NOMO-1 treated with dmso at 0.1 percent for 144 hours (cell line): Measurements from ENCODE around the gene TSSC4.

ENCODE experiments used
- DNase-seq: peaks from one replicate; lab custom pipeline; 2025; ENCODE audit not compliant: unreplicated experiment; lab: John Stamatoyannopoulos, UW

Gene TSSC4

DNA sequence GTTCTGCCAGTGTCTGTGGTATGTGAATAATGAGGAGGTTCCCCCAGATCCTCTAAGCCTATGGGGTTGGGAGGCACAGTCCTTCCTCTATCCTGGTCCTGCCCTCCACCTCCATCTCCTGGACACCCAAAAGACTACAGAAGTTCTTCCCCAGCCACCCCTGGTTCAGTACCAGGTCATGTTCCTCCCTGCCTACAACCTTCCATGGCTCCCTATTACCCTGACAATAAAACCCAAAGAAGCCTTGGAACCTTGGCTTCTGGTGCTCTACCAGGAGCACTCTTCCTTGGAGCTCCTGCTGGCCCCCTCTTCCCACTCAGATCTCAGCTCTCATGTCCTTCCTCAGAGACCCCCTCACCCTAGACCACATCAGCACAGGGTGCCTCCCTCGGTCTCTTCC is 30.8 kb downstream of the TSSC4 start:
- no peak for DNase-seq

DNA sequence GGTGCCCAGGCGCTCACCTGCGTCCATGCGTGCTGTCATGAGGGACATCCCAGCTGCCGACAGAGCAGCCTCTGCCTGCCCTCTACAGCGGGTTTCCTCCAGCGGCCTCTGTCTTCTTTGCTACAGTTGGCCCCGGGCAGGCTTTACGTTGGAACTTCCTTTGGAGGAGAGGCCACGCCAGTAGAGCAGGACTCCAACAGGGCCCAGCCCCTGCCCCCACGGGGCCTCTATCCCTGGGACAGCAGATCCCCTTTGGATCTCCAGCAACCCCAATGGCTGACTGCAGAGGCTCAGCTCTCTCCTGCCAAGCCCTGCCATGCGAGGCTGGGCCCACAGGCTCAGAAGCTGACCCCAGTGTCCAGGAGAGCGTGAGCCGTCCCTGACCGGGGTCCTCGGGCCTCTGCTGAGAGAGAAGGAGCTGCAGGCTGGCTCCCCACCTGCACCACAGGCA is 31.6 kb downstream of the TSSC4 start:
- no peak for DNase-seq

DNA sequence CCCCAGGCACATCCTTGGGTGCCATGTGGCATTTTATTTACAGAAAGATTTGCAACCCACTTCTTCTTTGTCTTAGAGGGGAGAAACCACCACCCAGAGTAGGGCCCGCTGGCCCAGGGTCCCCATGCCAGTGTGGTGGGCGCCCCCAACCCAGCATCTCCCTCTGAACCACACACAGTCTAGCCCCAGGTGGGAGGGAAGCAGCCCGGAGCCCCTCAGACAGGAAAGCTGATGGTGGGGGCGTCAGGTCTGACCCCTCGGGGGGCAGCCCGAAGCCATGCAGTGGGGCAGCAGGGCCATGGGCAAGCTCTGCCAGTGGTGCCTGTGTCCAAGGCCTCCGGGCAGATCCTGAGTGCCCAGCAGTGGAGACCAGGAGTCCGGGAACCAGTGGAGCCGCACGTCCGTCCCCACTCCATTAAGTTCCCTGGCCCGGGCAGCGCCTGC is 32.1 kb downstream of the TSSC4 start:
- DNase-seq = no peak

DNA sequence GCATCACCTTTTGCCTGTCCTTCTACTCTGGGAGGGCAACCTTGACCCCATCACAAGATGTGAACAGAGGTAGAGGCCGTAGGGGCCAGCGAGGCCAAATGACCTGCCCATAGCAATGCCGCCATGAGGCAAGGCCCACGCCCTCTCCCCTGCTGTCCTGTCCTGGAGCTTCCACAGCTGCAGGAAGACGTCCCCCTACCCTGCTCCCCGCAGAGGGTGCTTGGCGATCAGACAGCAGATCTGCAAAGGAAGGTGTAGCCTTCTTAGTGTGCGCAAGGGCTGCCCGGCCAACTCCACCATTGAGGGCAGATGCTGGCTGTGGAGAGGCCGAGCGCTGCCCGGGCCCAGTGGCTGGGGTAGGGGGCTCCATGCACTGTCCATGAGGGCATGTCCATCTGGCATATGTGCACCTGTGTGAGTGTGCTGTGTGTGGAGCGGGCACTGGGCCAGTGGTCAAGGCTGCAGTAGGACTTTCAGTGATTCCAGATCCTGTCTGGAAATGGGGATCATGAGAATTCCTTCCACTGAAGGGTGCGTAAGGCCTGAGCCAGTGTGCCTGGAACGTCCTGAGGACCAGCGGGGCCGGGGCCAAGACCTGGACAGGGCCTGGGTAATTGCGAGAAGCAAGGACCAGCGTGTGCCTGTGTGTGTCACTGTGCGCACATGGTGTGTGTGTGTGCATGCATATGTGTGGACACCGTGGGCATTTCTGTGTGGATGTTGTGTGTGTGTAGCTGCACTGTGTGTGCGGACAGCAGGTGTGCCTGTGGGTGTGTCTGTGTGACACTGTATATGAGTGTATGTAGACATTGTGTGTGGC is 32.8 kb downstream of the TSSC4 start:
- DNase-seq = no peak

DNA sequence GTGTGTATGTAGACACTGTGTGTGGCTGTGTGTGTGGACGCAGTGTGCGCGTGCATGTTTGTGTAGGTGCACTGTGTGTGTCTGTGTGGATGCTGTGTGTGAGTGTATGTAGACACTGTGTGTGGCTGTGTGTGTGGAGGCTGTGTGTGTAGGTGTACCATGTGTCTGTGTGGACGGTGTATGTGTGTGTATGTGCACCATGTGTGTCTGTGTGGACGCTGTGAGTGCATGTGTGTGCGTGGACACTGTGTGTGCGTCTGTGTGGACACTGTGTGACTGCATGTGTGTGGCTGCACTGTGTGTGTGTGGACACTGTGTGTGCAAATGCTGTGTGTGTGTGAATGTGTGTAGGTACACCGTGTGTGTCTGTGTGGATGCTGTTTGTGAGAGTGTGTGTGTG is 33.5 kb downstream of the TSSC4 start:
- no peak for DNase-seq

DNA sequence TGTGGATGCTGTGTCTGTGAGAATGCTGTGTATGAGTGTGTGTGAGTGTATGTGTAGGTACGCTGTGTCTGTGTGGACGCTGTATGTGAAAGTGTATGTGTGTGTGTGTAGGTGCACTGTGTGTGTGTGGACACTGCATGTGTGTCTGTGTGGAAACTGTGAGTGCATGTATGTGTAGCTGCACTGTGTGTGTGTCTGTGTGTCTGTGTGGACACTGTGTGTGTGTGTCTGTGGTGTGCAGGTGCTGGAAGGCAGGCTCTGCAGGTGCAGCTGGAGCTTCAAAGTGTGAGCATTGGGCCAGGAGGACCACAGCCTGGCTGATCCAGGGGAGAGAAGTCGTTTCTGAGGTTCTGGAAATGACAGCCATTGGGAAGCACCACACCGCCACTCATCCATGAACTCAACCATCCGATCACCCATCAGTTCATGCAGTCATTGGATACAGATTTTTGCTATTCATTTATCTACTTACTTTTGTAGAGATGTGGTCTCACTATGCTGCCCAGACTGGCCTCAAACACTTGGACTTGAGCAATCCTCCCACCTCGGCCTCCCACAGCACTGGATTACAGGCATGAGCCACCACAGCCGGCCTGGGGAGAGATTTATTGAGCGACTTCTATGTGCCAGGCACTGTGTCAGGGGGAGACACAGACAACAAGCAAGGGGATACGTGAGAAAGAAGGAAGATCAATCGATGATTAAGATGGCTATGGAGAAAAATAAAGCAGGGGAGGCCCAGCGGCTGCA is 34.1 kb downstream of the TSSC4 start:
- DNase-seq = no peak

DNA sequence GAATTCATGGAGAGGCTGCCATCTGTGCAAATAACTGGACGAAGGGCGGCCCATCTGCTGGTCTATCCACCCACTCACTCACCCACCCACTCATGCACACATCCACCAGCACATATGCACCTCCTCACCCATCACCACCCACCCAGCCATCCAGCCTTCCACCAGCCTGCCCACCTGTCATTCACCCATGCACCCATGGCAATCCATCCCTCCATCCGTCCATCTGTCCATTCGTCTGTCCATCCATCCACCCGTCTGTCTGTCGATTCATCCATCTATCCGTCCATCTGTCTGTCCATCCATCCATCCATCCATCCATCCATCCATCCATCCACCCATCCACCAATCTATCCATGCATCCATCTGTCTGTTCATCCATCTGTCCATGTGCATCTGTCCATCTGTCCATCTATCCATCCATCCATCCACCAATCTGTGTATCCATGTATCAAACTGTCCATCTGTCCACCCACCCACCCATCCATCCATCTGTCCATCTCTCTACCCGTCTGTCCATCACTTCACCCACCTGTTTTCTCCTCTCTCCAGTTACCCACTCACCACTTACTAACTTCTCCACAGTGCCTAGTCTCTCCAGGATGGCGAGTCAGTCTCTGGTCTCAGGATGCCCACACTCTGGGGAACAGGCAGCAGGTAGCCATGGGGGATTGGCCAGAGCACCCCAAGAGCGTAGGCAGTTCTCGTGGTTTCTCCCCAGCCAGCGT is 34.9 kb downstream of the TSSC4 start:
- DNase-seq = no peak

DNA sequence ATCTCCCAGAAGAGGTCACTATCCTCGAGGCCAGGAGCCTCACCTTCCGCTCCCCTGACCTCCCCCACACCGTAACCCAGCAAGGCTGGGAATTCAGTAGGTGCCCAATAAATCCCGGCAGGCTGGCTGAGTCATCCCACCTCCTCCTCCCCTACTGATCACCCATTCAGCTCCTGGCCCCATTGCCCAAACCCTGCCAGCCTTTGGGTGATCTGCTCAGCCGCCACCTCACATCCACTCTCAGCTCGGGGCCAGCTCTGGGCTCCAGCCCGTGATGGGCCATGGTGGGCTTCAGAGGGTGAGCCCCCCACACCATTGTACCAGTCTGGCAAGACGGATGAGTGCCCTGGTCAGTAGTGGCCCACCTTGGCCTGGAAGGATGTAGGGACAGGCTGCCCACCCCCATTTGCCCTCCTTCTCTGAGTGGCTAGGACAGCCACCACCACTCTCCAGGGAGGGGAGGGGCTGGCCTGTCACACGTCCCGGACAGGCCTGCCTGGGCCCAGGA is 35.5 kb downstream of the TSSC4 start:
- DNase-seq = no peak

DNA sequence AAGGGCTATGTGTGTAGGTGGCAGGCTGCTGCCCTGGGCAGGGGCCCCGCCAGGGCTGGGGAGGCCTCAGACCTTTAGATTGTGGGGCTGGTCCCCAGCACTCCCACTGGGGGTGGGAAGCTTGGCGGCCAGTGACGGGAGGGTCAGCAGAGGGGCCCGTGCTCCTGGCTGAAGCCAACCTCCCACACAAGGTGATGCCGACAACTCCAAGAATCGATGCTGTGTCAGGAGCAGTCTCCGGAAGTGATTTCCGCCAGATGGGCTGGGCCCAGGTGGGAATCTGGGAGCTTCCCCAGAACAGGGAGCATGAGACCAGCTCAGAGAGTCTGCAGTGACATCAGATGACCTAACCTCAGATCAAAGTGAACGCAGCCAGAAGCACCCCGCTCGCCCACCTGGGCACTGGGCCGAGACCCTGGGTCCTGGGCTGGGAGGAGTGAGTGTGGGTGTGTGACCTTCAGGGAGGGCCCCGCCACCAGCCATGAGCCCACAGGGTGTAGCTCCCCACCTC is 36.0 kb downstream of the TSSC4 start:
- no peak for DNase-seq

DNA sequence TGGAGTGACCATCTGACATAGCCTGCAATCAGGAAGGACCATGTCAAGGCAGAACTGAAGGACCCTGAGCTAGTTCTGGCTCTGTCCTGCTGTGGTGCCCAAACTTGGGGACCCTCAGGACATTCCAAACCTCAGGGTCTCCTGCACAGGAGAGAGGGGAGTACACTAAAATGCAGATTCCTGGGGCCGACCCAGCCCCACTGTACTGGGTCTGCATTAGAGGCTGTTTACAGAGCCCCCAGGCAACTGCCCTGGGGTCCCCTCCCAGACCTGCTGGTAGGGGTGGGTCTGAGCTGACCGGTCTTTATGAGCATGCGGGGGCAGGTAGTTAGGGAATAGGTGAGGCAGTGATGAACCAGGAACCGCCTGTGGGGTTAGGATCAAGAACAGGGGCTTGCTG is 37.0 kb downstream of the TSSC4 start:
- no peak for DNase-seq

DNA sequence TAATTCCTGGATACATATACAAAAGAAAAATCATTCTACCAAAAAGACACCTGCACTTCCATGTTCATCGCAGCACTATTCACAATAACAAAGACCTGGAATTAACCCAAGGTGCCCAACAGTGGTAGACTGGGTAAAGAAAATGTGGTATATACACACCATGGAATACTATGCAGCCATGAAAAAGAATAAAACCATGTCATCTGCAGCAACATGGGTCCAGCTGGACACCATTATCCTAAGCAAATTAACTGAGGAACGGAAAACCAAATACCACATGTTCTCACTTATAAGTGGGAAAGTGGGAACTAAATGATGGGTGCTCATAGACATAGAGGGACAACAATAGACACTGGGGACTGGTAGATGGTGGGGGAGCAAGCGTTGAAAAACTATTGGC is 39.3 kb downstream of the TSSC4 start:
- no peak for DNase-seq

DNA sequence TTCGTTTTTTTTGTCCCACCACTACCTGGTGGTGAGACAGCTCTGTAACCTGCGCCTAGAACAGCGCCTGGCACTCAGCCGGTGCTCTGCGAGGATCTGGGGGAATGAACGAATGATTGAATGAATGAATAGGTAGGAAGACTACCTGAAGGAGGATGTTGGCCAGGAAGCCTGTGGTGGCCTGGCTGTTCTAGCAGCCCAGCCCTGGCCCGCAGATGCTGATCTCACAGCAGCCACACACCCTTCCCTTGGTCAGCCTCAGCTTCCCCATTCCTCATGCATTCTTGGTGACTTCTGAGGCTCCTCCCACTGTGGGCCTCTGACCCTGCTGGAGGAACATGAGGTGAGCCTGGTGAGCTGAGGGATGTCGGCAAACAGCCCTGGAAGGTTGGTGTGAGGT is 40.1 kb downstream of the TSSC4 start:
- DNase-seq = no peak

DNA sequence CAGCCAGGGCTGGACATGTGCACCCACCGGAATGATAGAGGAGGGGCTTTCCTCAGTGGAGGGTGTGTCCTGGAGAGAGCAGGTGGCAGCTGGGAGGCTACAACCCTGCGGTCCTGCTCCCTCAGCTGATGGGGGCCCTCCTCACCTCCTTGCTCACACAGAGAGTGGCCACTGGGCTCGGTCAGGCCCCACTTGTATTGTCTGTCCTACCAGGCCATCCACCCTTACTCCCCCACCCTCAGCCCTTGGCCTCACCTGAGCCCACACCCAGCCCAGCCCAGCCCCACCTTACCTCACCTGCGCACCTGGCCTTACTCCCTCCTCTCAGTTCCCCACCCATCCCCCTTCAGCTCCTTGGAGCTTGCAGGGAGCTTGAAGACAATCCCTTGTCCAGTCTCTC is 40.6 kb downstream of the TSSC4 start:
- no peak for DNase-seq

DNA sequence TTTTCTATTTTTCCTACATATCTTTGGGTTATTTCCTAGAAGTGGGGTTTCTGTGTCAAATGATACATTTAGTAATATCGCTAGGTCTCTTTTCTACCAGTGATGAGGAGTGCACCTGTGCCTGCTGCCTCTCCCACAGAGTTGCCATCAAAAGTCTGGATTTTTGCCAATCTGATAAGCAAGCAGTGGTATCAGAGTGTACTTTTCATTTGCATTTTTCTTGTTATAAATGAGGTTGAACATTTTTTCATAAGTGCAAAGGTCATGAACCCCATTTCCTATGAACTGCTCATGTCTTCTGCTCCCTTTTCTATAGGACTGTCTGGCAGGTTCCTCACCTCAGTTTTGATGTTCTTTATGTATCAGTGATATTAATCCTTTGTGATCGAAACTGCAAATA is 42.0 kb downstream of the TSSC4 start:
- DNase-seq = no peak

DNA sequence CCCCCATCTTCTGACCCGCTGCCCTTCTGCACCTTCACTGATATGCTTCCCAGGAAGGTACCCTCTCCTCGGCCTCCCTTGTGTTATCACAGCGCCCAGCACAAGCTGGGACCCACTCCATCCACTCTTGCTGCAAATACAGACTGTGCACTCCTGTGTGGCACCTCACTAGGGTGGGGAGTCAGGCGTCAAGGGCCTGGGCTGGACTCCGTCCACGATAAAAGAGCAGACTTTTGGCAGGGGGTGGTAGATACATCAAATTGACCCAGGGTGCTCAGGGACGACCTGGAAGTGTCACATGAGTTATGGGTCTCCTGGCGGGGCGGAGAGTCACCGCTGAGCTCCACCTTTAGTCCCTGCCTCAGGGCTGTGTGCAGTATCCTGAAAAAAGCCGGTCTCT is 42.9 kb downstream of the TSSC4 start:
- DNase-seq = no peak

DNA sequence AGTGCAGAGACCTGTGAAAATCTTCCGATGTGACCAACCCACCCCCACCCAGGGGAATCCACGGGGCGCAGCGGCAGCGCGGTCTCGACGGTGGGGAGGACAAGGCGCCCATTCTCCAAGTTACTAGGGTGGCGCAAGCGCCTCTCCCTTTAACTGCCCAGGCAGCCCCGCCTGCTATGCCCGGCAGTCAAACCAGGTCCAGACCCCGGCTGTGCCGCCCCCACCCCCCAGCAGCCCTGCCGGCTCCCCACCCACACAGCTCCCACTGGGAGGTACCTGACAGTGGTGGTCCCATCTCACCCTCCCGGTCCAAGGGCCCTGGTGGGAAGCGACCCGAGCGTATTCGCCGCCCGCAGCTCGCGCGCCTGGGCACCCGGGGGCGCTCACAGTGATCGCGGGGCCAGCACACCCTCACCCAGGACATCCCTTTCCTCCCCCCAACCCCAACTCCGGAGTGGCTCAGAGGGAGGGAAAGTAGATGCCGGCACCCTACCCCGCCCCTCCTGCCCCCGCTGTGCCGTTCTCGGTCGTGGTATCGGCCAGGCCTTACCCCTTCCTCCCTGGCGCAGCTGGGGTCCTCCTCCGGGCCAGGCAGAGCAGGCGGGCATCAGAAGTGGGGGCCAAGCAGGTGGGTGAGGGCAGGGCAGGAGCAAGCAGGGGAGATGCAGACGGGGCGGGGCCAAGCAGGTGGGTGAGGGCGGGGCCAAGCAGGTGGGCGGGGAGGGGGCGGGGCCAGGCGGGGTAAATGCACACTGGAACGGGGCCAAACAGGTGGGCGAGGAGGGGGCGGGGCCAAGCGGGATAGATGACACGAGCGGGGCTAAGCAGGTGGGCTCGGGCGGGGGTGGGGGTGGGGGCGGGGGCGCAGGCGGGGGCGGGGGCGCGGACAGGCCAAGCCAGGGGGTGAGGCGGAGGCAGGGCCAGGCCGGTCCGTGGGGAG is 43.6 kb downstream of the TSSC4 start, which contains the start of gene TRPM5:
TSS of gene TRPM5 (minus strand) at position 634 of the 940 bp plus-strand sequence. CDS start 21,478 bp downstream, outside the sequence.
- no peak for DNase-seq

DNA sequence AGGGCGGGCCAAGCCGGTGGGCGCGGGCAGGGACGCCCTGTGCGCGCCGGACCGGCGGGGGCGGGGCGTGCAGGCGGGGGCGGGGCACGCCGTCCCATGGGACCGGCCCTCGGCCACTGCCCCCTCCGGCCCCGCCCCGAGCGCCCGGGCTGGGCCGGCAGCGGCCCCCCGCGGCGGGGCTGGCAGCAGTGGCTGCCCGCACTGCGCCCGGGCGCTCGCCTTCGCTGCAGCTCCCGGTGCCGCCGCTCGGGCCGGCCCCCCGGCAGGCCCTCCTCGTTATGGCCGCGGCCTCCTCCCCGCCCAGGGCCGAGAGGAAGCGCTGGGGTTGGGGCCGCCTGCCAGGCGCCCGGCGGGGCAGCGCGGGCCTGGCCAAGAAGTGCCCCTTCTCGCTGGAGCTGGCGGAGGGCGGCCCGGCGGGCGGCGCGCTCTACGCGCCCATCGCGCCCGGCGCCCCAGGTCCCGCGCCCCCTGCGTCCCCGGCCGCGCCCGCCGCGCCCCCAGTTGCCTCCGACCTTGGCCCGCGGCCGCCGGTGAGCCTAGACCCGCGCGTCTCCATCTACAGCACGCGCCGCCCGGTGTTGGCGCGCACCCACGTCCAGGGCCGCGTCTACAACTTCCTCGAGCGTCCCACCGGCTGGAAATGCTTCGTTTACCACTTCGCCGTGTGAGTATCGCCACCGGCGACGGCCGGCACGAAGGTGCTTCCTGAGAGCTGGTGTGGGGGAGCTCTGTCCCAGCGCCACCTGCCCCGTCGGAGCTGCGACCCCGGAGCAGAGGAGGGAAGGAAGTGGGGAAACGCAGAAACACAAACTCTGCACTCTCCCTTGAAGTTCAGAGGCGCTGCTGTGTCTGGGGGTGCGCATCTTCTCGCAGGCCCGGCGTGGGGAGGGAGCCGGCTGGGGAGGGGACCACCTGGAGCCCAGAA is 44.5 kb downstream of the TSSC4 start, which contains the start of gene KCNQ1:
TSS of gene KCNQ1 (plus strand) at position 188 of the 925 bp plus-strand sequence. CDS start at position 279, 91 bp downstream.
- DNase-seq = peak; percentile 65

DNA sequence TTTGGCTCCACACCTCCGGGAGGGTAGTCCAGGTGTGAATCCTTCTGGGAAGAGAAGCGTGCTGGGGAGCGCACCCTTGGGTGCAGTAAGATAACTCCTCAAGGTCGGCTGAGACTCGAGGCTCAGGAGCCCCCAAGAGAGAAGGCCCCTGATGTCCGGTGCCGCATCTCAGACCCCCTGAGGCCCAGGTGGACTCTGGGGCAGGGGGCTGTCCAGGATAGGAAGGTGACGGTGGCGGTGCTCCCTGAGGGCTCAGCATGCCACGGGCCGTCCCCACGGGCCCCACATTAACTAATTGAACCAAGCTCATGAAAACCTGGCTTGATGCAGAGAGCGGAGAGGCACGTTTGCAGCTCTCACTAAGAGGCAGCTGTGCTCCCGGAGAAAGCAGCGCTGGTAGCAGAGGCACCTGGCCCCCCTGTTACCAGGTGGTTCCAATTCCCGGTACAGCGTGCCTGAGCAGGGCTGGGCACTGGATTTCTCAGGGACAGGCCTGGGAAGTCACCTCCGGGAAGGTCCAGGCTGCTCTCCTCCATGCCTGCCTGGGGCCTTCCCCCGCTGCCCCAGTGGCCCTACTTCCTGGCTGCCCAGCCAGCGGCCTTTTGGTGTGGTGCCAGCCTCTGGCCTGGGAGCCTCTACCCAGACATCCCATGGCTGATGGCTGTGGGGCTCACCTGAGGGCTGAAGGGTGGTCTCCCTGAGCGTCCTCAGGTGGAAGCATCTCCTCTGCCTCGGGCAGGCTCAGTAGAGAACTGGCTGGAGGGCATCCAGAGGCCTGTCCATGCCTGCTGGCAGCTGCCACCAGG is 45.4 kb downstream of the TSSC4 start:
- no peak for DNase-seq
